ENCODE measurements around the gene DMRTC2.

DMRTC2 gene

GRCh38 chr19:41813911-41814310, 30.9 kb upstream of the DMRTC2 start:
- no peaks in the 10 kb centered on the region for H3K36me3 ChIP-seq (ENCODE audit: control insufficient read depth, insufficient read depth, low read length)
- no peak overlapping the region for H3K9ac ChIP-seq (ENCODE audit: low read length)
- no peak overlapping the region for H3K4me3 ChIP-seq (ENCODE audit: low read length)
- no peaks in the 10 kb centered on the region for H3K9me3 ChIP-seq (ENCODE audit: control insufficient read depth, low read length)
- H3K27me3 ChIP-seq (ENCODE audit: control insufficient read depth, insufficient read depth, low read length), result no peaks in the 10 kb centered on the region
- H3K4me1 ChIP-seq (ENCODE audit: control insufficient read depth, insufficient read depth, low read length), result no peaks in the 10 kb centered on the region

- no peaks in the 10 kb centered on the region for H3K36me3 ChIP-seq (ENCODE audit: control insufficient read depth, insufficient read depth, low read length)
- no peaks in the 10 kb centered on the region for H3K9me3 ChIP-seq (ENCODE audit: control insufficient read depth, low read length)
- no peaks in the 10 kb centered on the region for H3K27me3 ChIP-seq (ENCODE audit: control insufficient read depth, insufficient read depth, low read length)
- no peak overlapping the region for H3K9ac ChIP-seq (ENCODE audit: low read length)
- no peaks in the 10 kb centered on the region for H3K4me1 ChIP-seq (ENCODE audit: control insufficient read depth, insufficient read depth, low read length)
- no peak overlapping the region for H3K4me3 ChIP-seq (ENCODE audit: low read length)
Measured at GRCh38 chr19:41815301-41815700, 29.5 kb upstream of the DMRTC2 start.

GRCh38 chr19:41816761-41817160, 28.1 kb upstream of the DMRTC2 start:
- H3K4me3 ChIP-seq (ENCODE audit: low read length), result no peak overlapping the region
- no peaks in the 10 kb centered on the region for H3K27me3 ChIP-seq (ENCODE audit: control insufficient read depth, insufficient read depth, low read length)
- H3K9ac ChIP-seq (ENCODE audit: low read length), result no peak overlapping the region
- H3K36me3 ChIP-seq (ENCODE audit: control insufficient read depth, insufficient read depth, low read length), result no peaks in the 10 kb centered on the region
- no peaks in the 10 kb centered on the region for H3K4me1 ChIP-seq (ENCODE audit: control insufficient read depth, insufficient read depth, low read length)
- no peaks in the 10 kb centered on the region for H3K9me3 ChIP-seq (ENCODE audit: control insufficient read depth, low read length)

- H3K4me1 ChIP-seq (ENCODE audit: control insufficient read depth, insufficient read depth, low read length), result no peaks in the 10 kb centered on the region
- no peaks in the 10 kb centered on the region for H3K9me3 ChIP-seq (ENCODE audit: control insufficient read depth, low read length)
- H3K4me3 ChIP-seq (ENCODE audit: low read length), result no peak overlapping the region
- H3K27me3 ChIP-seq (ENCODE audit: control insufficient read depth, insufficient read depth, low read length), result no peaks in the 10 kb centered on the region
- H3K36me3 ChIP-seq (ENCODE audit: control insufficient read depth, insufficient read depth, low read length), result no peaks in the 10 kb centered on the region
- H3K9ac ChIP-seq (ENCODE audit: low read length), result no peak overlapping the region
Measured at GRCh38 chr19:41821003-41821735, 23.7 kb upstream of the DMRTC2 start.

GRCh38 chr19:41837981-41838708, 6.7 kb upstream of the DMRTC2 start:
- Histone ChIP-seq H3K9ac (ENCODE audit: low read length) (no peak overlapping the region), H3K4me3 (ENCODE audit: low read length) (no peak overlapping the region), H3K27me3 (ENCODE audit: control insufficient read depth, insufficient read depth, low read length) (peaks cover 22% of the 10 kb centered on the region), H3K4me1 (ENCODE audit: control insufficient read depth, insufficient read depth, low read length) (no peaks in the 10 kb centered on the region), H3K9me3 (ENCODE audit: control insufficient read depth, low read length) (no peaks in the 10 kb centered on the region), H3K36me3 (ENCODE audit: control insufficient read depth, insufficient read depth, low read length) (no peaks in the 10 kb centered on the region)

GRCh38 chr19:41839211-41839610, 5.6 kb upstream of the DMRTC2 start:
- Histone ChIP-seq H3K4me1 (ENCODE audit: control insufficient read depth, insufficient read depth, low read length) (no peaks in the 10 kb centered on the region), H3K36me3 (ENCODE audit: control insufficient read depth, insufficient read depth, low read length) (no peaks in the 10 kb centered on the region), H3K4me3 (ENCODE audit: low read length) (no peak overlapping the region), H3K27me3 (ENCODE audit: control insufficient read depth, insufficient read depth, low read length) (peaks cover 22% of the 10 kb centered on the region), H3K9ac (ENCODE audit: low read length) (no peak overlapping the region), H3K9me3 (ENCODE audit: control insufficient read depth, low read length) (no peaks in the 10 kb centered on the region)

- peaks cover 7% of the 10 kb centered on the region for H3K27me3 ChIP-seq (ENCODE audit: control insufficient read depth, insufficient read depth, low read length)
- no peaks in the 10 kb centered on the region for H3K4me1 ChIP-seq (ENCODE audit: control insufficient read depth, insufficient read depth, low read length)
- no peak overlapping the region for H3K9ac ChIP-seq (ENCODE audit: low read length)
- no peaks in the 10 kb centered on the region for H3K36me3 ChIP-seq (ENCODE audit: control insufficient read depth, insufficient read depth, low read length)
- H3K9me3 ChIP-seq (ENCODE audit: control insufficient read depth, low read length), result no peaks in the 10 kb centered on the region
- no peak overlapping the region for H3K4me3 ChIP-seq (ENCODE audit: low read length)
Measured at GRCh38 chr19:41843371-41843770, 1.5 kb upstream of the DMRTC2 start.

- Histone ChIP-seq H3K9me3 (ENCODE audit: control insufficient read depth, low read length) (no peaks in the 10 kb centered on the region), H3K9ac (ENCODE audit: low read length) (no peak within 1 kb of the TSS), H3K27me3 (ENCODE audit: control insufficient read depth, insufficient read depth, low read length) (no peaks in the 10 kb centered on the region), H3K36me3 (ENCODE audit: control insufficient read depth, insufficient read depth, low read length) (no peaks in the 10 kb centered on the region), H3K4me1 (ENCODE audit: control insufficient read depth, insufficient read depth, low read length) (no peaks in the 10 kb centered on the region), H3K4me3 (ENCODE audit: low read length) (no peak within 1 kb of the TSS)
Measured at GRCh38 chr19:41844601-41845000, 241 bp upstream of the DMRTC2 start, which contains the start of gene LYPD4. Gene LYPD4 (minus strand): TSS chr19:41844683. CDS start chr19:41839285, 5,398 bp downstream.

GRCh38 chr19:41845051-41845590, 279 bp downstream of the DMRTC2 start:
- H3K27me3 ChIP-seq (ENCODE audit: control insufficient read depth, insufficient read depth, low read length), result no peaks in the 10 kb centered on the region
- no peaks in the 10 kb centered on the region for H3K9me3 ChIP-seq (ENCODE audit: control insufficient read depth, low read length)
- no peaks in the 10 kb centered on the region for H3K4me1 ChIP-seq (ENCODE audit: control insufficient read depth, insufficient read depth, low read length)
- H3K4me3 ChIP-seq (ENCODE audit: low read length), result no peak overlapping the region
- no peaks in the 10 kb centered on the region for H3K36me3 ChIP-seq (ENCODE audit: control insufficient read depth, insufficient read depth, low read length)
- H3K9ac ChIP-seq (ENCODE audit: low read length), result no peak overlapping the region

- no peaks in the 10 kb centered on the region for H3K36me3 ChIP-seq (ENCODE audit: control insufficient read depth, insufficient read depth, low read length)
- H3K27me3 ChIP-seq (ENCODE audit: control insufficient read depth, insufficient read depth, low read length), result peaks cover 6% of the 10 kb centered on the region
- no peak overlapping the region for H3K4me3 ChIP-seq (ENCODE audit: low read length)
- no peaks in the 10 kb centered on the region for H3K4me1 ChIP-seq (ENCODE audit: control insufficient read depth, insufficient read depth, low read length)
- no peak overlapping the region for H3K9ac ChIP-seq (ENCODE audit: low read length)
- no peaks in the 10 kb centered on the region for H3K9me3 ChIP-seq (ENCODE audit: control insufficient read depth, low read length)
Measured at GRCh38 chr19:41847351-41848105, 2.7 kb downstream of the DMRTC2 start.

GRCh38 chr19:41848666-41849065, 3.8 kb downstream of the DMRTC2 start:
- H3K9ac ChIP-seq (ENCODE audit: low read length), result no peak overlapping the region
- peaks cover 10% of the 10 kb centered on the region for H3K27me3 ChIP-seq (ENCODE audit: control insufficient read depth, insufficient read depth, low read length)
- H3K4me1 ChIP-seq (ENCODE audit: control insufficient read depth, insufficient read depth, low read length), result no peaks in the 10 kb centered on the region
- H3K4me3 ChIP-seq (ENCODE audit: low read length), result no peak overlapping the region
- H3K36me3 ChIP-seq (ENCODE audit: control insufficient read depth, insufficient read depth, low read length), result no peaks in the 10 kb centered on the region
- H3K9me3 ChIP-seq (ENCODE audit: control insufficient read depth, low read length), result no peaks in the 10 kb centered on the region

- Histone ChIP-seq H3K9ac (ENCODE audit: low read length) (no peak overlapping the region), H3K36me3 (ENCODE audit: control insufficient read depth, insufficient read depth, low read length) (no peaks in the 10 kb centered on the region), H3K27me3 (ENCODE audit: control insufficient read depth, insufficient read depth, low read length) (peaks cover 10% of the 10 kb centered on the region), H3K9me3 (ENCODE audit: control insufficient read depth, low read length) (no peaks in the 10 kb centered on the region), H3K4me1 (ENCODE audit: control insufficient read depth, insufficient read depth, low read length) (no peaks in the 10 kb centered on the region), H3K4me3 (ENCODE audit: low read length) (no peak overlapping the region)
Measured at GRCh38 chr19:41849067-41849466, 4.2 kb downstream of the DMRTC2 start.

All from mucosa of stomach (tissue), 1 donor.